Vagina (tissue), 2 donors: ENCODE results near the gene NANOS2.

Experiments used
- CTCF ChIP-seq, 3 experiments: fragments of 450-650 bp in 2 of 3; fragments of 200-600 bp in 1 of 3; sonication (generic) in 1 of 3; IDR thresholded peaks; one replicate each; pipeline ENCODE4 v1.5.1; 2017 to 2019; ENCODE audit warnings: antibody characterized with exemption in 3 of 3, mild to moderate bottlenecking in 2 of 3, moderate library complexity in 2 of 3
- POLR2A ChIP-seq, 2 donors: fragments of 450-650 bp; IDR thresholded peaks; one replicate each; pipeline ENCODE4 v1.6.1; 2017; ENCODE audit warnings: antibody characterized with exemption in 2 of 2, mild to moderate bottlenecking in 2 of 2, moderate library complexity in 2 of 2
- POLR2AphosphoS5 ChIP-seq, 2 donors: sonication (generic); formaldehyde crosslinking; IDR thresholded peaks; one replicate each; pipeline ENCODE4 v1.9.0; 2017; ENCODE audit warnings: antibody characterized with exemption in 2 of 2, mild to moderate bottlenecking in 2 of 2, low read depth in 1 of 2; ENCODE audit not compliant: insufficient read depth in 1 of 2

DNA sequence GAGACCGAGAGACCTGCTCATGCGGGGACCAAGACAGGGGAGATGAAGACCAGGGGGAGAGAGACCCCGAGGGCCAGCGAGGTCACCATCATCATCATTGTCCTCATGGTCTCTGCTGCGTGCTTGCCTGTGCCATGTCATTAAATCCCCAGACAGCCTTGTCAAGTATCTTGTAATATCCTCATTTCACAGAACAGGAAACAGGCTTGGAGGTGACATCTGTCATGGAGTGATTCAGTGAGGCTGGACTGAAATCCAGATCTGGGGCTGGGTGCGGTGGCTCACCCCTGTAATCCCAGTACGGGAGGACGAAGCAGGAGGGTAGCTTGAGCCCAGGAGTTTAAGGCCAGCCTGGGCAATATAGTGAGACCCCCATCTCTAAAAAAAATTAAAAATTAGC lies 5.9 kb upstream of the NANOS2 start:
- TF ChIP-seq CTCF (IDR thresholded peaks at IDR 0.05): no peak
- no peak for TF ChIP-seq POLR2AphosphoS5 (IDR thresholded peaks at IDR 0.05; ENCODE audit: insufficient read depth in 1 of 2, low read depth in 1 of 2)
- no peak for TF ChIP-seq POLR2A (IDR thresholded peaks at IDR 0.05)
